K562 (cell line): ENCODE measurements around the gene ST6GALNAC2. TPM values are rescaled to one million over a fixed set of nuclear protein-coding genes. Genes with fewer than 3 reads are reported as not detected.
A peak's percentile ranks its signal among the peaks of the same experiment; 100 is the strongest.

ENCODE experiments used
- ATF6 ChIP-seq: sonication (generic); formaldehyde crosslinking; IDR thresholded peaks from 2 replicates; pipeline ENCODE4 v1.4.0; 2020; ENCODE audit warnings: mild to moderate bottlenecking, missing genetic modification reagents
- BMI1 ChIP-seq: fragments of 150-350 bp; IDR thresholded peaks from 2 replicates; pipeline ENCODE4 v1.6.1; 2014; ENCODE audit warnings: low read length
- BRD4 ChIP-seq: fragments of 200-600 bp; sonication (generic); IDR thresholded peaks from 2 replicates; pipeline ENCODE4 v1.6.1; 2017; ENCODE audit warnings: inconsistent platforms
- CBX8 ChIP-seq: fragments of 200-600 bp; sonication (generic); IDR thresholded peaks from 2 replicates; pipeline ENCODE4 v1.6.1; 2012; ENCODE audit warnings: borderline replicate concordance, mixed run types, low read depth, mild to moderate bottlenecking, moderate library complexity, mixed read lengths, low read length, control low read depth, inconsistent platforms; ENCODE audit not compliant: poor library complexity, severe bottlenecking; ENCODE audit errors: extremely low read depth
- CREM ChIP-seq: IDR thresholded peaks from 2 replicates; pipeline ENCODE4 v1.6.1; 2014; ENCODE audit warnings: antibody characterized with exemption, low read depth
- E2F8 ChIP-seq: fragments of 450-650 bp; IDR thresholded peaks from 2 replicates; pipeline ENCODE4 v1.7.1; 2018; ENCODE audit warnings: mild to moderate bottlenecking, low read depth; ENCODE audit not compliant: partially characterized antibody
- EHMT2 ChIP-seq: fragments of 450-650 bp; IDR thresholded peaks from 2 replicates; pipeline ENCODE4 v1.6.1; 2018; ENCODE audit warnings: antibody characterized with exemption
- HLTF ChIP-seq: fragments of 450-650 bp; IDR thresholded peaks from 2 replicates; pipeline ENCODE4 v1.6.1; 2016
- HNRNPL ChIP-seq: fragments of 200-400 bp; formaldehyde crosslinking; IDR thresholded peaks from 2 replicates; pipeline ENCODE4 v1.6.1; 2017; ENCODE audit warnings: low read depth, mild to moderate bottlenecking, low read length
- MXD1 ChIP-seq: fragments of 250-450 bp; sonication (Bioruptor Pico); IDR thresholded peaks from 2 replicates; pipeline ENCODE4 v1.8.0; 2021; ENCODE audit warnings: borderline replicate concordance, mild to moderate bottlenecking, moderate library complexity; ENCODE audit not compliant: poor library complexity, severe bottlenecking
- RUNX1 ChIP-seq: sonication (generic); IDR thresholded peaks from 2 replicates; pipeline ENCODE4 v1.6.1; 2016; ENCODE audit warnings: antibody characterized with exemption, low read depth
- SFPQ ChIP-seq: fragments of 200-400 bp; formaldehyde crosslinking; IDR thresholded peaks from 2 replicates; pipeline ENCODE4 v1.6.1; 2017; ENCODE audit warnings: mild to moderate bottlenecking, low read depth, low read length, moderate library complexity
- ZNF121 ChIP-seq: sonication (generic); formaldehyde crosslinking; conservative IDR thresholded peaks from 2 replicates; pipeline ENCODE4 v1.8.0; 2022; ENCODE audit warnings: missing genetic modification reagents
- ZNF316 ChIP-seq: fragments of 450-650 bp; IDR thresholded peaks from 2 replicates; pipeline ENCODE4 v1.6.1; 2016
- ZNF639 ChIP-seq, 2 experiments: fragments of 200-800 bp in 1 of 2; sonication (Bioruptor generic) in 1 of 2; sonication (generic) in 1 of 2; formaldehyde crosslinking in 1 of 2; IDR thresholded peaks in 1 of 2; conservative IDR thresholded peaks in 1 of 2; 2 replicates each; pipeline versions ENCODE4 v1.5.0 to v1.6.1; 2016 to 2020; ENCODE audit warnings: missing compliant biosample characterization in 1 of 2, missing genetic modification characterization in 1 of 2, missing genetic modification reagents in 1 of 2
- polyA plus RNA-seq, 8 experiments: library from polyadenylated mRNA; depleted of rRNA in 4 of 8; stranded (reverse) in 5 of 8; unstranded in 3 of 8; fragments of >200 nt; fragmentation: Nextera tagmentation in 2 of 8; fragmentation: Illumina TruSeq in 1 of 8; extraction: Ambion mirVana in 2 of 8; extraction: Trizol in 1 of 8; gene quantifications; 2 replicates each; pipeline versions ENCODE4 v1.2.1 to v1.2.3, GENCODE V29; 2011 to 2014; ENCODE audit warnings: inconsistent platforms in 1 of 8, missing spikeins in 1 of 8
- total RNA-seq, 7 experiments: library from RNA; depleted of rRNA in 6 of 7; stranded (reverse); fragments of >200 nt in 6 of 7; fragmentation: Illumina TruSeq in 2 of 7; extraction: Trizol in 2 of 7; gene quantifications; 2 replicates each; pipeline versions ENCODE4 v1.2.1 to v1.2.3, GENCODE V29; 2011 to 2021; ENCODE audit warnings: low replicate concordance in 1 of 7

The ST6GALNAC2 gene
- total and polyA plus RNA-seq, 9 of the 15 experiments (the other 6 are each of a cell fraction or from before 2014, with no cell fraction given) = 0.18 TPM; not detected in 8

- TF ChIP-seq HLTF = 0 out of 2 replicates have a peak, but pooled peaks have one; percentile 22
- no peak for TF ChIP-seq ZNF121
- no peak for TF ChIP-seq SFPQ
- no peak for TF ChIP-seq ATF6 (CRISPR knock-in tag)
- TF ChIP-seq CBX8 = no peak
- no peak for TF ChIP-seq ZNF316
- peak; percentile 36 for TF ChIP-seq MXD1
- peak; percentile 94 for TF ChIP-seq BRD4
- TF ChIP-seq EHMT2 = no peak
- peak in 1 of 2 experiments; percentile 62; a peak in 1 of 4 replicates for TF ChIP-seq ZNF639 (CRISPR knock-in tag; conservative IDR thresholded peaks at IDR 0.05 in 1 of 2, IDR thresholded peaks at IDR 0.05 in 1 of 2)
- no peak for TF ChIP-seq RUNX1
- peak; percentile 82 for TF ChIP-seq CREM
- no peak for TF ChIP-seq HNRNPL
- no peak for TF ChIP-seq BMI1
- TF ChIP-seq E2F8 = peak; percentile 23
These were observed 28.1 kb downstream of the ST6GALNAC2 start (continued) for GRCh38 chr17:76557368-76558197.
